Mucosa of descending colon (tissue), 3 donors: ENCODE data around the gene DNAJC11. TPM values are rescaled to one million over a fixed set of nuclear protein-coding genes. Genes with fewer than 3 reads are reported as not detected.

Experiments
- ATAC-seq: fragments of 200-7000 bp; cut with Tn5 transposase; one replicate; pipeline ENCODE4 v1.9.1; 2020; ENCODE audit warnings: mild to moderate bottlenecking, moderate library complexity
- DNase-seq, 3 donors: peaks; one replicate each; pipeline ENCODE4 v3.0.0-alpha.2; 2020
- H3K36me3 ChIP-seq: fragments of 200-600 bp; one replicate; pipeline ENCODE4 v1.8.0; 2021; ENCODE audit warnings: low read depth, mild to moderate bottlenecking
- H3K4me1 ChIP-seq: fragments of 200-600 bp; one replicate; pipeline ENCODE4 v1.8.0; 2021; ENCODE audit warnings: low read depth, mild to moderate bottlenecking
- H3K4me3 ChIP-seq: fragments of 200-600 bp; one replicate; pipeline ENCODE4 v1.8.0; 2021; ENCODE audit warnings: mild to moderate bottlenecking
- H3K9me3 ChIP-seq: fragments of 200-600 bp; one replicate; pipeline ENCODE4 v1.8.0; 2021; ENCODE audit warnings: mild to moderate bottlenecking
- intact Hi-C, 2 donors: fragments of 100-400 bp; cut with DNase I in 1 of 2; cut with micrococcal nuclease in 1 of 2; formaldehyde crosslinking; loops; one replicate each; pipeline versions ENCODE4 v1.11.0 to v1.11.1; 2022; cut with DNase I, micrococcal nuclease
- total RNA-seq, 3 donors: library from RNA; stranded (reverse); fragmentation: NEBNext Ultra II Directional in 2 of 3; extraction: Animal tissue kit (Norgen Biotek cat#: 25700) in 2 of 3; gene quantifications; one replicate each; pipeline versions ENCODE4 v1.2.1 to v1.2.4, GENCODE V29; 2021 to 2023
- TF ChIP-seq, protein P1 (sequence below): fragments of 200-600 bp; IDR thresholded peaks from one replicate; pipeline ENCODE4 v1.8.0; 2022; ENCODE audit warnings: antibody characterized with exemption, mild to moderate bottlenecking
- donor health status: DM: no; HTN: no; CAD: no; lungs with moderate emphysema.
- donor health status: DM: no; HTN: no; CAD: no.
- donor health status: DM: no; HTN: yes; CAD: no.

Gene DNAJC11
- total RNA-seq, 3 donors from 2014 or later = 71.1 to 89.0 (median 78.9) TPM

DNA sequence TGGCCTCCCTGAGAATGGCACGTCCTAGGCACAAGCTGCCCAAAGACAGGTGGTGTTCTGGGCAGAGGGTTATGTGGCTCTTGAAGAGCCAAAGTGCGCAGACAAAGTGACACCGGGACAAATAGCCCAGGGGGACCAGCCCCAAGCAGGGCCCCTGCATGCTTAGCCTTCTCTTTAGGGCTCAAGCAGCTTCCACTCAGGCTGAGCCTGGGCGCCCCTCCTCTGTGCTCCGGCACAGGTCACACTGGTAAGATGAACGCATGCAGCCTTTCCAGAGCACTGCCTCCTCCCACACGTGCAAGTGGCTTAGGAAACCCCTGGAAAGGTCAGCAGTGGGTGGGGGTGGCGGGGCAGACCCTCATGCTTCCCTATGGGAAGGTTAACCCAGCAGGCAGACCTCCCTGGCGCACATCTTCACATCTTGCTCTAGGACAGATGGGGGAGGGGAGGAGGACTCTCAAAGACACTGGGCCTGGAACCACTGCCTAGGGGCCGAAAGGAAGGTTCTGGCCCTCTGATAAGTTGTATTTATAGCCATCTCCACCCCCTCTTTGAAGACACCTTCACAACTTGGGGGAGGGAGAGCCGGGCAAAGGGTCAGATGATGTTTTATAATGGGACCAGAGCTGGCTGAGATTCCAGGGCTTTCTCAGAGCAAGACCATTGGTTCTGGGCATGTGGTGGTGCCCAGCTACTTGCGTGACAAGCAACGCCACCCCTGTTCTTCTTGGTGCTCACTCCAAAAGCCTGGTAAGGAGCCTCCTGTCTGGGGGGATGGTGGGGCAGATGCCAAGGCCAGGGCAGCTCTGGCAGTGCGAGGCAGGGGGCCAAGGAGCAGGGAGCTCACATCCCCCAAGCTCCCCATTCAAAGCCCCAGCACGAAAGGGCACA, 104.5 kb downstream of the DNAJC11 start:
- peaks cover 17% of the 10 kb centered on the region for H3K4me1 ChIP-seq
- no peaks in the 10 kb centered on the region for H3K9me3 ChIP-seq
- ATAC-seq (no peak), DNase-seq (no peak)
- no peak overlapping the region for H3K4me3 ChIP-seq
- TF ChIP-seq, protein P1, sequence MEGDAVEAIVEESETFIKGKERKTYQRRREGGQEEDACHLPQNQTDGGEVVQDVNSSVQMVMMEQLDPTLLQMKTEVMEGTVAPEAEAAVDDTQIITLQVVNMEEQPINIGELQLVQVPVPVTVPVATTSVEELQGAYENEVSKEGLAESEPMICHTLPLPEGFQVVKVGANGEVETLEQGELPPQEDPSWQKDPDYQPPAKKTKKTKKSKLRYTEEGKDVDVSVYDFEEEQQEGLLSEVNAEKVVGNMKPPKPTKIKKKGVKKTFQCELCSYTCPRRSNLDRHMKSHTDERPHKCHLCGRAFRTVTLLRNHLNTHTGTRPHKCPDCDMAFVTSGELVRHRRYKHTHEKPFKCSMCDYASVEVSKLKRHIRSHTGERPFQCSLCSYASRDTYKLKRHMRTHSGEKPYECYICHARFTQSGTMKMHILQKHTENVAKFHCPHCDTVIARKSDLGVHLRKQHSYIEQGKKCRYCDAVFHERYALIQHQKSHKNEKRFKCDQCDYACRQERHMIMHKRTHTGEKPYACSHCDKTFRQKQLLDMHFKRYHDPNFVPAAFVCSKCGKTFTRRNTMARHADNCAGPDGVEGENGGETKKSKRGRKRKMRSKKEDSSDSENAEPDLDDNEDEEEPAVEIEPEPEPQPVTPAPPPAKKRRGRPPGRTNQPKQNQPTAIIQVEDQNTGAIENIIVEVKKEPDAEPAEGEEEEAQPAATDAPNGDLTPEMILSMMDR = no peak
- H3K36me3 ChIP-seq = no peaks in the 10 kb centered on the region
- intact Hi-C loops = no loop called here

DNA sequence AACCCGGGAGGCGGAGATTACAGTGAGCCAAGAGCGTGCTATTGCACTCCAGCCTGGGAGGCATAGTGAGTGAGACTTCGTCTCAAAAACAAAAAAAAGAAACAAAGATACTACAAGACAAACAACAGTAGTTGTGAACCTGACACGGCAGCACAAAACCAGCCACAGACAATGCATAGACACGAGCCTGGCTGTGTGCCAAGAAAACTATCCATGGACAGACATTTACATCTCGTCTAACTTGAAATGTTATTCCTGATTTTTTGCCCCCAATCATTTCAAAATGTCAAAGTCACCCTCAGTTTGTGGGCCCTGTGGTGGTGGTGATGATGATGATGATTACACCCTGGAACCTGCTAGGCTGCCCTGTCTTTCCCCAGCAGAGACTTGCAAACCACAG, 105.3 kb downstream of the DNAJC11 start:
- ATAC-seq = no peak
- Histone ChIP-seq H3K4me3 (no peak overlapping the region), H3K4me1 (peaks cover 17% of the 10 kb centered on the region), H3K9me3 (no peaks in the 10 kb centered on the region), H3K36me3 (no peaks in the 10 kb centered on the region)
- intact Hi-C loops = no loop called here
- TF ChIP-seq, protein P1 = no peak
- DNase-seq = no peak

DNA sequence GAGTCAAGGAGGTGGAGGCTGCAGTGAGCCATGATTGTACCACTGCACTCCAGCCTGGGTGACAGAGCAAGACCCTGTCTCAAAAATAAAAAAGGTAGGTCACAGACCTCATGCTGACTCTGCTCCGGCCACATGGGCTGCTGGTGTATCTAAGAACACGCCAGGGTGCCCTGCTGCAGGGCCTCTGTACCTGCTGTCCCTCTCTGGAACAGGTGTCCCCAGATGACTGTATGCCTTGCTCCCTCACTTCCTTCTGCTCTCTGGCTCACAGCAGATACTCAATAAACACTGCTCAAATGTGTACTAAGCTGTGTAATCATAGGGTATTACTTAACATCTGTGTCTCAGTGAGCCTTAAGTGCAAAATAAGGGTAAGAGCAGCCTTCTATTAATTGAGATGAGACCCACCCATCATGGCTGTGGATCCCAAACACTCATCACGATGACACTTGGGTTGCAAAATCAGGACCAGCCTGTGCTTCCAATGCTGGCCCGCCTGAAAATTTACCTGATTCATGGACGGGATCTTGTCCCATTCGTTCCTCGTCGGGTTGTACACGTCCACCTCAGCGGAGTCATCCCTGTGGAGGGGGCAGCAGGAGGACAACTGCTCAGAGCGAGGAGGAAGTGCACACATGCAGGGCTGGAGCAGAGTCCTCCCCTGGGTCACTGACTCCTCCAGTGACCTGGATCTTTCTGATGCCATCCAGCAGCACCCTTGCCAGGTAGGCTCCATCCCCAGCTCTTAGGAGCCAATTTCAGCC, 106.5 kb downstream of the DNAJC11 start:
- intact Hi-C loops = no loop called here
- Histone ChIP-seq H3K36me3 (peaks cover under 1% of the 10 kb centered on the region), H3K4me3 (no peak overlapping the region), H3K9me3 (no peaks in the 10 kb centered on the region), H3K4me1 (peaks cover 12% of the 10 kb centered on the region)
- no peak for DNase-seq
- TF ChIP-seq, protein P1 = no peak
- peak; percentile 53 for ATAC-seq

DNA sequence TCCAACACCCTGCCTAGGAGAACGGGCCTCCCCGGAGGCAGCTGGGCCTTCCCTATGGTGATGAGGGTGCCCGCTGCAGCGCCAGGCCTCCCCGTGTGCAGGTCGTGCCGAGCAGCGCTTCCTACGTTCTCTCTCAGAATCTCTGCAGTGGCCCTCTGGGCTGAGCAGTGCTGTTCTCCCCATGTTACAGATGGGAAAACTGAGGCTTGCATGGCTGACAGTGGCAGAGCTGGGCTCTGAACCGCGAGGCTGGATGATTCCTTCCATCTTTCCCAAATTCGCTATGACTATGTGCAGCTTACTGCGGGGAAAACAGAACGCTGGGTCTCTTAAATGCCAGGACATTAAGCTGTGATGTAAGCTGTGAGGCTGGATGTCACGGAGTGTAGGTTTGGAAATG, 107.8 kb downstream of the DNAJC11 start:
- H3K4me3 ChIP-seq = no peak overlapping the region
- ATAC-seq = no peak
- peaks cover 4% of the 10 kb centered on the region for H3K36me3 ChIP-seq
- intact Hi-C loops = no loop called here
- TF ChIP-seq, protein P1 = no peak
- no peak for DNase-seq
- H3K9me3 ChIP-seq = no peaks in the 10 kb centered on the region
- no peaks in the 10 kb centered on the region for H3K4me1 ChIP-seq

DNA sequence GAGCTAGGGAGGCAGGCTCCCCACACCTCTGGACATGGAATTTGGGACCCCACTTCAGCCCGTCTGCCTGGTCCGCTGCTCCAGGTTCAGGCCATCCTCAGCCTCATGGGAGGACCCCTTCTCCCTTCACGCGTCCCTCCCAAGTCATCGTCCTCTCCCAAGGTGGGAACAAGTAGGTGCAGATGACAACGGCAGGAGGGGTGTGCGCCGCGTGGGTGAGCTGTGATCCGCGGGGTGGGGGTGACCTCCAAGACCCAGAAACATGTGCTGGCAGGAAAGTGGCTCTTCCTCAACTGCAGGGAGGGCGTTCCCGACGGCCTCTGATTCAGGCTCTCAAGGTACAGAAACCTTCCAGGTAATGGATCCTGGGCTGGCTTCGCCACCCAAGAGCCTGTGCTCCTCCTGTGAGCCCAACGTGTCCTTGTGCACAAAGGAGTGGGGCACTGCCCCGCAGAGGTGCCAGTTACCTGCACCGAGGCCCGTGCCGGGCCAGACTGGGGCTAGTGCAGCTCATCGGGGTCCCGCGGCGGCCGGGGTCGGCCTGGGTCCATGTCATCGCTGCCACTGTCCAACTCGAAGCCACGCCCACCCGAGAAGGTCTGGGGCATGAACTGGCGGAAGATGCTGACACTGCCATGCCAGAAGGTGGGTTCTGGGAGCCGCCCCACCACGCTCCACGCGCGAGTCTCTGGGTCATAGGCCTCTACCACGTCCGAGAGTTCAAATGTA, 108.6 kb downstream of the DNAJC11 start:
- TF ChIP-seq, protein P1 = no peak
- intact Hi-C loops = no loop called here
- Histone ChIP-seq H3K4me3 (no peak overlapping the region), H3K9me3 (no peaks in the 10 kb centered on the region), H3K4me1 (no peaks in the 10 kb centered on the region), H3K36me3 (peaks cover 4% of the 10 kb centered on the region)
- ATAC-seq (no peak), DNase-seq (no peak)
